ENCODE results near the gene P4HB.
A peak's percentile ranks its signal among the peaks of the same experiment; 100 is the strongest.

P4HB gene

GRCh38 chr17:81891303-81891552 is 30.9 kb upstream of the P4HB start:
- no peak for DNase-seq (ENCODE audit: low read depth)
- TF ChIP-seq CTCF (IDR thresholded peaks at IDR 0.05; ENCODE audit: low read length, missing control alignments), result no peak
- H3K4me3 ChIP-seq (replicated peaks; ENCODE audit: low read depth, low read length), result peak overlapping the region; percentile 74

GRCh38 chr17:81890447-81891302 is 30.3 kb upstream of the P4HB start:
- no peak for TF ChIP-seq CTCF (IDR thresholded peaks at IDR 0.05; ENCODE audit: low read length, missing control alignments)
- no peak for DNase-seq (ENCODE audit: low read depth)
- peak overlapping the region; percentile 74 for H3K4me3 ChIP-seq (replicated peaks; ENCODE audit: low read depth, low read length)

GRCh38 chr17:81889602-81890001 is 29.3 kb upstream of the P4HB start:
- TF ChIP-seq CTCF (IDR thresholded peaks at IDR 0.05; ENCODE audit: low read length, missing control alignments), result no peak
- DNase-seq (ENCODE audit: low read depth), result no peak
- H3K4me3 ChIP-seq (replicated peaks; ENCODE audit: low read depth, low read length), result no peak overlapping the region

- TF ChIP-seq CTCF (IDR thresholded peaks at IDR 0.05; ENCODE audit: low read length, missing control alignments), result no peak
- no peak overlapping the region for H3K4me3 ChIP-seq (replicated peaks; ENCODE audit: low read depth, low read length)
- no peak for DNase-seq (ENCODE audit: low read depth)
These were observed 28.8 kb upstream of the P4HB start for GRCh38 chr17:81888988-81889595.

- no peak for TF ChIP-seq CTCF (IDR thresholded peaks at IDR 0.05; ENCODE audit: low read length, missing control alignments)
- H3K4me3 ChIP-seq (replicated peaks; ENCODE audit: low read depth, low read length), result no peak overlapping the region
These were observed 28.0 kb upstream of the P4HB start for GRCh38 chr17:81888105-81888987.

GRCh38 chr17:81885869-81886548 is 25.7 kb upstream of the P4HB start:
- TF ChIP-seq CTCF (IDR thresholded peaks at IDR 0.05; ENCODE audit: low read length, missing control alignments), result no peak
- DNase-seq (ENCODE audit: low read depth), result no peak
- no peak overlapping the region for H3K4me3 ChIP-seq (replicated peaks; ENCODE audit: low read depth, low read length)

More at GRCh38 chr17:81888105-81888987, 28.0 kb upstream of the P4HB start:
- DNase-seq (ENCODE audit: low read depth), result no peak
